Skin epidermis (tissue), 12 donors: ENCODE data around the gene TMEM129.
"Not testable (repeated sequence)": the region's sequence is repeated elsewhere in the genome, so short reads cannot be mapped to it uniquely, and the experiment has no call there.

Experiments
- H3K27ac ChIP-seq, 21 experiments: fragments of 200-600 bp; sonication (generic) in 11 of 21; one replicate each; pipeline ENCODE4 v1.5.0; 2020; ENCODE audit warnings: mild to moderate bottlenecking in 3 of 21, inconsistent platforms in 2 of 21, moderate library complexity in 2 of 21
- H3K4me3 ChIP-seq, 7 experiments: fragments of 200-600 bp; sonication (generic) in 2 of 7; one replicate each; pipeline ENCODE4 v1.5.0; 2020; ENCODE audit warnings: inconsistent platforms in 2 of 7, mild to moderate bottlenecking in 2 of 7, moderate library complexity in 1 of 7

Gene TMEM129

GRCh38 chr4:1683736-1684505 is 37.2 kb downstream of the TMEM129 start, which contains the start of gene FAM53A:
TSS of gene FAM53A (minus strand) at chr4:1684313. CDS start at chr4:1668741, 15,572 bp downstream.
- Histone ChIP-seq H3K4me3 (peak within 1 kb of the TSS; percentile 38 to 67 (median 61)), H3K27ac (peak within 1 kb of the TSS in 20 of 21 experiments; percentile 15 to 89 (median 78))

- H3K27ac ChIP-seq: peak overlapping the region in 19 of 21 experiments; percentile 44 to 89 (median 78)
Observed at GRCh38 chr4:1683261-1683735, 37.8 kb downstream of the TMEM129 start.

GRCh38 chr4:1682860-1683259 is 38.3 kb downstream of the TMEM129 start:
- H3K4me3 ChIP-seq: peak overlapping the region in 4 of 7 experiments; percentile 51 to 67 (median 64)

More at GRCh38 chr4:1683261-1683735, 37.8 kb downstream of the TMEM129 start:
- peak overlapping the region; percentile 38 to 67 (median 61) for H3K4me3 ChIP-seq

GRCh38 chr4:1678244-1678643 is 42.9 kb downstream of the TMEM129 start:
- H3K27ac ChIP-seq: no peak overlapping the region
- no peak overlapping the region for H3K4me3 ChIP-seq

More at GRCh38 chr4:1682860-1683259, 38.3 kb downstream of the TMEM129 start:
- peak overlapping the region in 5 of 21 experiments; percentile 21 to 85 (median 78) for H3K27ac ChIP-seq

- Histone ChIP-seq H3K27ac (no peak overlapping the region), H3K4me3 (no peak overlapping the region)
Observed at GRCh38 chr4:1676605-1677525, 44.3 kb downstream of the TMEM129 start.

GRCh38 chr4:1675802-1676137 is 45.4 kb downstream of the TMEM129 start:
- H3K4me3 ChIP-seq: no peak overlapping the region
- no peak overlapping the region for H3K27ac ChIP-seq

- Histone ChIP-seq H3K4me3 (no peak overlapping the region), H3K27ac (no peak overlapping the region)
Observed at GRCh38 chr4:1675136-1675801, 45.9 kb downstream of the TMEM129 start.

- H3K27ac ChIP-seq: no peak overlapping the region
- H3K4me3 ChIP-seq: no peak overlapping the region
Observed at GRCh38 chr4:1674682-1675081, 46.4 kb downstream of the TMEM129 start.

GRCh38 chr4:1673671-1674070 is 47.5 kb downstream of the TMEM129 start:
- Histone ChIP-seq H3K4me3 (no peak overlapping the region), H3K27ac (no peak overlapping the region)

GRCh38 chr4:1671011-1671410 is 50.1 kb downstream of the TMEM129 start:
- H3K27ac ChIP-seq, H3K4me3 ChIP-seq: not testable (repeated sequence)

- Histone ChIP-seq H3K4me3 (no peak overlapping the region), H3K27ac (no peak overlapping the region)
Observed at GRCh38 chr4:1670279-1670678, 50.8 kb downstream of the TMEM129 start.

- H3K4me3 ChIP-seq: no peak overlapping the region
- H3K27ac ChIP-seq: no peak overlapping the region
Observed at GRCh38 chr4:1669850-1670249, 51.3 kb downstream of the TMEM129 start.

GRCh38 chr4:1669270-1669669 is 51.9 kb downstream of the TMEM129 start:
- Histone ChIP-seq H3K27ac (no peak overlapping the region), H3K4me3 (no peak overlapping the region)

- H3K27ac ChIP-seq: no peak overlapping the region
Observed at GRCh38 chr4:1668488-1668840, 52.7 kb downstream of the TMEM129 start.

GRCh38 chr4:1667273-1667672 is 53.9 kb downstream of the TMEM129 start:
- no peak overlapping the region for H3K4me3 ChIP-seq
- H3K27ac ChIP-seq: no peak overlapping the region

More at GRCh38 chr4:1668488-1668840, 52.7 kb downstream of the TMEM129 start:
- no peak overlapping the region for H3K4me3 ChIP-seq

GRCh38 chr4:1666391-1666790 is 54.7 kb downstream of the TMEM129 start:
- H3K27ac ChIP-seq: no peak overlapping the region
- no peak overlapping the region for H3K4me3 ChIP-seq
